ENCODE data around the gene NAALADL2.
"Not testable (repeated sequence)": the region's sequence is repeated elsewhere in the genome, so short reads cannot be mapped to it uniquely, and the experiment has no call there.

Gene NAALADL2

GRCh38 chr3:175336406-175337133, 477.4 kb downstream of the NAALADL2 start:
- no peaks in the 10 kb centered on the region for H3K36me3 Mint-ChIP-seq
- DNase-seq = no peak
- H3K4me3 Mint-ChIP-seq = no peak overlapping the region
- H3K4me1 Mint-ChIP-seq = no peaks in the 10 kb centered on the region
- H3K27ac Mint-ChIP-seq = no peak overlapping the region
- CTCF ChIA-PET = no interaction called here
- no peaks in the 10 kb centered on the region for H3K9me3 Mint-ChIP-seq
- H3K27me3 Mint-ChIP-seq = no peaks in the 10 kb centered on the region

GRCh38 chr3:175337631-175338030, 478.5 kb downstream of the NAALADL2 start:
- CTCF ChIA-PET = no interaction called here
- Mint-ChIP-seq H3K36me3 (no peaks in the 10 kb centered on the region), H3K4me3 (no peak overlapping the region), H3K9me3 (no peaks in the 10 kb centered on the region), H3K27me3 (no peaks in the 10 kb centered on the region), H3K4me1 (no peaks in the 10 kb centered on the region), H3K27ac (no peak overlapping the region)
- no peak for DNase-seq

GRCh38 chr3:175338775-175339535, 479.8 kb downstream of the NAALADL2 start:
- no peak overlapping the region for H3K27ac Mint-ChIP-seq
- no peak for DNase-seq

GRCh38 chr3:175340338-175341015, 481.3 kb downstream of the NAALADL2 start:
- CTCF ChIA-PET = no interaction called here
- no peaks in the 10 kb centered on the region for H3K36me3 Mint-ChIP-seq
- no peak for DNase-seq
- H3K9me3 Mint-ChIP-seq = peaks cover 3% of the 10 kb centered on the region
- H3K4me3 Mint-ChIP-seq = no peak overlapping the region
- no peaks in the 10 kb centered on the region for H3K27me3 Mint-ChIP-seq
- no peak overlapping the region for H3K27ac Mint-ChIP-seq
- H3K4me1 Mint-ChIP-seq = no peaks in the 10 kb centered on the region

More at GRCh38 chr3:175338775-175339535, 479.8 kb downstream of the NAALADL2 start:
- H3K4me1 Mint-ChIP-seq = no peaks in the 10 kb centered on the region
- no peaks in the 10 kb centered on the region for H3K9me3 Mint-ChIP-seq
- CTCF ChIA-PET = no interaction called here
- no peaks in the 10 kb centered on the region for H3K36me3 Mint-ChIP-seq
- H3K27me3 Mint-ChIP-seq = no peaks in the 10 kb centered on the region
- H3K4me3 Mint-ChIP-seq = no peak overlapping the region

- CTCF ChIA-PET = no interaction called here
- no peaks in the 10 kb centered on the region for H3K27me3 Mint-ChIP-seq
- H3K9me3 Mint-ChIP-seq = peaks cover 3% of the 10 kb centered on the region
- no peaks in the 10 kb centered on the region for H3K4me1 Mint-ChIP-seq
- no peak overlapping the region for H3K27ac Mint-ChIP-seq
- no peak for DNase-seq
- H3K36me3 Mint-ChIP-seq = no peaks in the 10 kb centered on the region
- no peak overlapping the region for H3K4me3 Mint-ChIP-seq
Measured at GRCh38 chr3:175342196-175342595, 483.1 kb downstream of the NAALADL2 start.

GRCh38 chr3:175343946-175344345, 484.8 kb downstream of the NAALADL2 start:
- H3K9me3 Mint-ChIP-seq = peaks cover 3% of the 10 kb centered on the region

GRCh38 chr3:175346573-175347356, 487.6 kb downstream of the NAALADL2 start:
- no peak overlapping the region for H3K27ac Mint-ChIP-seq
- no peaks in the 10 kb centered on the region for H3K4me1 Mint-ChIP-seq
- no peaks in the 10 kb centered on the region for H3K27me3 Mint-ChIP-seq
- peaks cover 3% of the 10 kb centered on the region for H3K9me3 Mint-ChIP-seq
- CTCF ChIA-PET = interaction anchor here (1.1 kb wide), 1 partner anchor 26 kb away, joined by 3 read pairs; no protein-coding TSS in a partner anchor
- no peak for DNase-seq
- no peaks in the 10 kb centered on the region for H3K36me3 Mint-ChIP-seq
- no peak overlapping the region for H3K4me3 Mint-ChIP-seq

More at GRCh38 chr3:175343946-175344345, 484.8 kb downstream of the NAALADL2 start:
- CTCF ChIA-PET = no interaction called here
- H3K36me3 Mint-ChIP-seq = no peaks in the 10 kb centered on the region
- DNase-seq = no peak
- no peak overlapping the region for H3K27ac Mint-ChIP-seq
- no peaks in the 10 kb centered on the region for H3K27me3 Mint-ChIP-seq
- H3K4me3 Mint-ChIP-seq = no peak overlapping the region
- no peaks in the 10 kb centered on the region for H3K4me1 Mint-ChIP-seq

- no peaks in the 10 kb centered on the region for H3K4me1 Mint-ChIP-seq
- no peak for DNase-seq
- H3K27ac Mint-ChIP-seq = no peak overlapping the region
- H3K4me3 Mint-ChIP-seq = no peak overlapping the region
- CTCF ChIA-PET = no interaction called here
- no peaks in the 10 kb centered on the region for H3K27me3 Mint-ChIP-seq
- no peaks in the 10 kb centered on the region for H3K36me3 Mint-ChIP-seq
- H3K9me3 Mint-ChIP-seq = peaks cover 3% of the 10 kb centered on the region
Measured at GRCh38 chr3:175349168-175349567, 490.0 kb downstream of the NAALADL2 start.

GRCh38 chr3:175355801-175356335, 496.7 kb downstream of the NAALADL2 start:
- no peak for DNase-seq
- no peak overlapping the region for H3K4me3 Mint-ChIP-seq
- no peaks in the 10 kb centered on the region for H3K36me3 Mint-ChIP-seq
- H3K27ac Mint-ChIP-seq = no peak overlapping the region
- H3K27me3 Mint-ChIP-seq = no peaks in the 10 kb centered on the region
- H3K9me3 Mint-ChIP-seq = no peaks in the 10 kb centered on the region
- H3K4me1 Mint-ChIP-seq = no peaks in the 10 kb centered on the region
- CTCF ChIA-PET = no interaction called here

GRCh38 chr3:175356899-175357324, 497.8 kb downstream of the NAALADL2 start:
- no peaks in the 10 kb centered on the region for H3K4me1 Mint-ChIP-seq
- CTCF ChIA-PET = no interaction called here
- no peak overlapping the region for H3K27ac Mint-ChIP-seq

GRCh38 chr3:175357758-175358157, 498.6 kb downstream of the NAALADL2 start:
- CTCF ChIA-PET = no interaction called here
- Mint-ChIP-seq H3K27ac (no peak overlapping the region), H3K9me3 (no peaks in the 10 kb centered on the region), H3K36me3 (no peaks in the 10 kb centered on the region), H3K4me3 (no peak overlapping the region), H3K27me3 (no peaks in the 10 kb centered on the region), H3K4me1 (no peaks in the 10 kb centered on the region)
- DNase-seq = no peak

More at GRCh38 chr3:175356899-175357324, 497.8 kb downstream of the NAALADL2 start:
- Mint-ChIP-seq H3K36me3 (no peaks in the 10 kb centered on the region), H3K4me3 (no peak overlapping the region), H3K27me3 (no peaks in the 10 kb centered on the region), H3K9me3 (no peaks in the 10 kb centered on the region)
- no peak for DNase-seq

GRCh38 chr3:175358935-175359334, 499.8 kb downstream of the NAALADL2 start:
- Mint-ChIP-seq H3K36me3 (no peaks in the 10 kb centered on the region), H3K4me3 (no peak overlapping the region)
- CTCF ChIA-PET = no interaction called here

GRCh38 chr3:175370426-175370825, 511.3 kb downstream of the NAALADL2 start:
- H3K36me3 Mint-ChIP-seq, H3K27ac Mint-ChIP-seq, H3K9me3 Mint-ChIP-seq, CTCF ChIA-PET, H3K4me1 Mint-ChIP-seq, DNase-seq, H3K27me3 Mint-ChIP-seq, H3K4me3 Mint-ChIP-seq: not testable (repeated sequence)

More at GRCh38 chr3:175358935-175359334, 499.8 kb downstream of the NAALADL2 start:
- Mint-ChIP-seq H3K27ac (no peak overlapping the region), H3K4me1 (no peaks in the 10 kb centered on the region), H3K9me3 (no peaks in the 10 kb centered on the region), H3K27me3 (no peaks in the 10 kb centered on the region)
- DNase-seq = no peak

- H3K36me3 Mint-ChIP-seq, H3K27me3 Mint-ChIP-seq, H3K4me1 Mint-ChIP-seq, H3K4me3 Mint-ChIP-seq, CTCF ChIA-PET, H3K9me3 Mint-ChIP-seq, H3K27ac Mint-ChIP-seq, DNase-seq: not testable (repeated sequence)
Measured at GRCh38 chr3:175371187-175371586, 512.1 kb downstream of the NAALADL2 start.

Data from activated naive CD4-positive, alpha-beta T cell treated with anti-CD3 and anti-CD28 coated beads, Interleukin-2, amount 10 ng/mL, durations not matched to agents 7 days and 5 days (primary cell).